Fibroblast of skin of left quadriceps (primary cell): ENCODE results near the gene NUP107.
"Not testable (repeated sequence)": the region's sequence is repeated elsewhere in the genome, so short reads cannot be mapped to it uniquely, and the experiment has no call there.

ENCODE experiments used
- DNase-seq, 2 experiments: peaks; one replicate each; pipeline ENCODE4 v3.0.0-alpha.2; 2013; ENCODE audit warnings: low read depth in 2 of 2

Gene NUP107

GRCh38 chr12:68686595-68687521 is at the start of gene NUP107:
Gene NUP107, plus strand, starts transcription at chr12:68686978. Its CDS starts 88 bp downstream, at chr12:68687066.
- peak; percentile 98 for DNase-seq

- DNase-seq: not testable (repeated sequence)
Observed at GRCh38 chr12:68637439-68637838, 49.3 kb upstream of the NUP107 start.

- DNase-seq: no peak
Observed at GRCh38 chr12:68638171-68638570, 48.6 kb upstream of the NUP107 start.

GRCh38 chr12:68638721-68639395 is 47.9 kb upstream of the NUP107 start:
- DNase-seq: no peak

GRCh38 chr12:68639396-68639767 is 47.4 kb upstream of the NUP107 start:
- DNase-seq: no peak

- DNase-seq: no peak
Observed at GRCh38 chr12:68641138-68641537, 45.6 kb upstream of the NUP107 start.

GRCh38 chr12:68646484-68646883 is 40.3 kb upstream of the NUP107 start:
- no peak for DNase-seq

- DNase-seq: no peak
Observed at GRCh38 chr12:68647507-68647906, 39.3 kb upstream of the NUP107 start.

- no peak for DNase-seq
Observed at GRCh38 chr12:68648179-68648578, 38.6 kb upstream of the NUP107 start.

- no peak for DNase-seq
Observed at GRCh38 chr12:68665016-68665569, 21.7 kb upstream of the NUP107 start.

- no peak for DNase-seq
Observed at GRCh38 chr12:68667291-68667690, 19.5 kb upstream of the NUP107 start.

GRCh38 chr12:68667896-68668295 is 18.9 kb upstream of the NUP107 start:
- DNase-seq: no peak

- no peak for DNase-seq
Observed at GRCh38 chr12:68671179-68671578, 15.6 kb upstream of the NUP107 start.

GRCh38 chr12:68673788-68674187 is 13.0 kb upstream of the NUP107 start:
- DNase-seq: no peak

- no peak for DNase-seq
Observed at GRCh38 chr12:68674376-68674775, 12.4 kb upstream of the NUP107 start.

GRCh38 chr12:68675101-68675842 is 11.5 kb upstream of the NUP107 start:
- DNase-seq: peak; percentile 19 to 28

GRCh38 chr12:68676854-68677253 is 9.9 kb upstream of the NUP107 start:
- not testable (repeated sequence) for DNase-seq

- no peak for DNase-seq
Observed at GRCh38 chr12:68686262-68686594, 550 bp upstream of the NUP107 start.

GRCh38 chr12:68695454-68695853 is 8.7 kb downstream of the NUP107 start:
- DNase-seq: no peak

- no peak for DNase-seq
Observed at GRCh38 chr12:68699486-68699885, 12.7 kb downstream of the NUP107 start.

- DNase-seq: no peak
Observed at GRCh38 chr12:68727776-68728175, 41.0 kb downstream of the NUP107 start.

GRCh38 chr12:68733661-68734071 is 46.9 kb downstream of the NUP107 start:
- peak in 1 of 2 experiments; percentile 15 for DNase-seq
